Duodenal mucosa (tissue), 2 donors: ENCODE results near the gene PARVA.

Experiments used
- H3K27ac ChIP-seq: one replicate; pipeline ENCODE4 v1.7.0; 2013; ENCODE audit warnings: low read depth, low read length
- H3K27me3 ChIP-seq, 2 donors: one replicate each; pipeline ENCODE4 v1.7.0; 2013; ENCODE audit warnings: low read length in 2 of 2, control low read depth in 1 of 2; ENCODE audit not compliant: insufficient read depth in 2 of 2, control insufficient read depth in 1 of 2
- H3K36me3 ChIP-seq, 2 donors: one replicate each; pipeline ENCODE4 v1.7.0; 2013; ENCODE audit warnings: low read length in 2 of 2, control low read depth in 1 of 2; ENCODE audit not compliant: insufficient read depth in 2 of 2, control insufficient read depth in 1 of 2
- H3K4me1 ChIP-seq, 2 donors: one replicate each; pipeline ENCODE4 v1.7.0; 2013; ENCODE audit warnings: low read length in 2 of 2, control low read depth in 1 of 2; ENCODE audit not compliant: insufficient read depth in 2 of 2, control insufficient read depth in 1 of 2
- H3K4me3 ChIP-seq, 2 donors: one replicate each; pipeline ENCODE4 v1.7.0; 2013; ENCODE audit warnings: low read length in 2 of 2, low read depth in 1 of 2
- H3K9ac ChIP-seq, 2 donors: one replicate each; pipeline ENCODE4 v1.7.0; 2013; ENCODE audit warnings: low read length in 2 of 2, low read depth in 1 of 2
- H3K9me3 ChIP-seq, 2 donors: one replicate each; pipeline ENCODE4 v1.7.0; 2013; ENCODE audit warnings: low read length in 2 of 2, control low read depth in 1 of 2; ENCODE audit not compliant: control insufficient read depth in 1 of 2

The PARVA gene

GRCh38 chr11:12542186-12542935, 165.0 kb downstream of the PARVA start:
- H3K4me1 ChIP-seq = peaks cover 0 to 4% of the 10 kb centered on the region in 2 donors
- H3K9me3 ChIP-seq = no peaks in the 10 kb centered on the region
- H3K27me3 ChIP-seq = no peaks in the 10 kb centered on the region
- no peaks in the 10 kb centered on the region for H3K36me3 ChIP-seq
- no peak overlapping the region for H3K27ac ChIP-seq
- no peak overlapping the region for H3K4me3 ChIP-seq
- no peak overlapping the region for H3K9ac ChIP-seq

- Histone ChIP-seq H3K4me3 (no peak overlapping the region), H3K4me1 (peaks cover 0 to 4% of the 10 kb centered on the region in 2 donors), H3K9ac (no peak overlapping the region), H3K27me3 (no peaks in the 10 kb centered on the region), H3K9me3 (no peaks in the 10 kb centered on the region), H3K27ac (no peak overlapping the region), H3K36me3 (no peaks in the 10 kb centered on the region)
Measured at GRCh38 chr11:12543596-12544415, 166.4 kb downstream of the PARVA start.

- H3K27me3 ChIP-seq = no peaks in the 10 kb centered on the region
- no peaks in the 10 kb centered on the region for H3K36me3 ChIP-seq
- H3K9ac ChIP-seq = no peak overlapping the region
- no peak overlapping the region for H3K27ac ChIP-seq
- H3K4me3 ChIP-seq = no peak overlapping the region
- no peaks in the 10 kb centered on the region for H3K9me3 ChIP-seq
- H3K4me1 ChIP-seq = no peaks in the 10 kb centered on the region
Measured at GRCh38 chr11:12544986-12545775, 167.8 kb downstream of the PARVA start.

- no peak overlapping the region for H3K4me3 ChIP-seq
- H3K9ac ChIP-seq = no peak overlapping the region
- no peaks in the 10 kb centered on the region for H3K27me3 ChIP-seq
- no peaks in the 10 kb centered on the region for H3K9me3 ChIP-seq
- H3K36me3 ChIP-seq = no peaks in the 10 kb centered on the region
- no peaks in the 10 kb centered on the region for H3K4me1 ChIP-seq
- no peak overlapping the region for H3K27ac ChIP-seq
Measured at GRCh38 chr11:12546122-12546521, 168.8 kb downstream of the PARVA start.

GRCh38 chr11:12546660-12547059, 169.3 kb downstream of the PARVA start:
- no peaks in the 10 kb centered on the region for H3K9me3 ChIP-seq
- H3K9ac ChIP-seq = no peak overlapping the region
- no peak overlapping the region for H3K27ac ChIP-seq
- no peaks in the 10 kb centered on the region for H3K4me1 ChIP-seq
- no peaks in the 10 kb centered on the region for H3K36me3 ChIP-seq
- no peaks in the 10 kb centered on the region for H3K27me3 ChIP-seq
- no peak overlapping the region for H3K4me3 ChIP-seq

GRCh38 chr11:12547953-12548650, 170.7 kb downstream of the PARVA start:
- H3K9me3 ChIP-seq = no peaks in the 10 kb centered on the region
- H3K4me1 ChIP-seq = no peaks in the 10 kb centered on the region
- H3K27me3 ChIP-seq = no peaks in the 10 kb centered on the region
- H3K4me3 ChIP-seq = no peak overlapping the region
- H3K27ac ChIP-seq = no peak overlapping the region
- H3K9ac ChIP-seq = no peak overlapping the region
- no peaks in the 10 kb centered on the region for H3K36me3 ChIP-seq

- H3K36me3 ChIP-seq = no peaks in the 10 kb centered on the region
- H3K4me3 ChIP-seq = no peak overlapping the region
- H3K9me3 ChIP-seq = no peaks in the 10 kb centered on the region
- no peaks in the 10 kb centered on the region for H3K4me1 ChIP-seq
- H3K27ac ChIP-seq = no peak overlapping the region
- no peak overlapping the region for H3K9ac ChIP-seq
- H3K27me3 ChIP-seq = no peaks in the 10 kb centered on the region
Measured at GRCh38 chr11:12552692-12553091, 175.3 kb downstream of the PARVA start.

- no peaks in the 10 kb centered on the region for H3K36me3 ChIP-seq
Measured at GRCh38 chr11:12554122-12554521, 176.8 kb downstream of the PARVA start.

GRCh38 chr11:12556155-12556554, 178.8 kb downstream of the PARVA start:
- Histone ChIP-seq H3K9me3 (no peaks in the 10 kb centered on the region), H3K27ac (no peak overlapping the region), H3K27me3 (no peaks in the 10 kb centered on the region), H3K9ac (no peak overlapping the region), H3K4me3 (no peak overlapping the region), H3K4me1 (no peaks in the 10 kb centered on the region), H3K36me3 (no peaks in the 10 kb centered on the region)

More at GRCh38 chr11:12554122-12554521, 176.8 kb downstream of the PARVA start:
- Histone ChIP-seq H3K9me3 (no peaks in the 10 kb centered on the region), H3K27me3 (no peaks in the 10 kb centered on the region), H3K4me3 (no peak overlapping the region), H3K27ac (no peak overlapping the region), H3K9ac (no peak overlapping the region), H3K4me1 (no peaks in the 10 kb centered on the region)
